ENCODE results near the gene LNX1. TPM values are rescaled to one million over a fixed set of nuclear protein-coding genes. Genes with fewer than 3 reads are reported as not detected.

The LNX1 gene
- total and polyA plus RNA-seq, 5 donors from 2014 or later: 0.25 to 0.42 (median 0.32) TPM; not detected in 1

DNA sequence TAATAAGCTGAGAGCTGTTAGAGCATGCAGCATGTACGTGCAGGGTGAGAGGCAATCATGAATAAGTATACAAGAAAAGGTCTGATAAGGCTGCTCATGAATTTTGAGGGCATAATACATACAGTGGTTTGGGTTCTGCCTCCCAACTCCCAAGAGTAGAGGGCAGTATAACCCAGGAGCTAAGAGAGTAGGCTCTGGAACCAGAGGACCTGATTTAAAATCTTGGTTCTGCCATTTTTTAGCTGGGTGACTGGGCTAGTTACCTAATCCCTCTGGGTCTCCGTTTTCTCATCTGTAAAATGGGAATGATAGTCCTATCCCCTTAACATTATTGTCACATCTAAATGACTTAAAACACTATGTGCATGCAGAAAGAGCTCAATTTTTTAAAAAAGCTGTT is 85.3 kb downstream of the LNX1 start:
- Histone ChIP-seq H3K4me3 (ENCODE audit: low read depth, low read length) (no peak overlapping the region), H3K27me3 (ENCODE audit: control insufficient read depth, insufficient read depth, low read length) (peaks cover 2% of the 10 kb centered on the region), H3K27ac (ENCODE audit: insufficient read depth, low read length, poor library complexity, severe bottlenecking) (no peak overlapping the region), H3K9me3 (ENCODE audit: control insufficient read depth in 2 of 2, low read length in 2 of 2) (no peaks in the 10 kb centered on the region), H3K4me1 (ENCODE audit: control insufficient read depth, insufficient read depth, low read length, poor library complexity, severe bottlenecking) (no peaks in the 10 kb centered on the region), H3K36me3 (ENCODE audit: control insufficient read depth, insufficient read depth, low read length) (no peaks in the 10 kb centered on the region)
- Mint-ChIP-seq H3K4me3 (no peak overlapping the region), H3K27ac (no peak overlapping the region), H3K27me3 (peaks cover 11% of the 10 kb centered on the region), H3K9me3 (peaks cover 0 to 2% (median 0%) of the 10 kb centered on the region in 7 donors), H3K4me1 (no peaks in the 10 kb centered on the region), H3K36me3 (no peaks in the 10 kb centered on the region)
- no peak for DNase-seq
- no peak for ATAC-seq (ENCODE audit: low read depth in 2 of 2)

DNA sequence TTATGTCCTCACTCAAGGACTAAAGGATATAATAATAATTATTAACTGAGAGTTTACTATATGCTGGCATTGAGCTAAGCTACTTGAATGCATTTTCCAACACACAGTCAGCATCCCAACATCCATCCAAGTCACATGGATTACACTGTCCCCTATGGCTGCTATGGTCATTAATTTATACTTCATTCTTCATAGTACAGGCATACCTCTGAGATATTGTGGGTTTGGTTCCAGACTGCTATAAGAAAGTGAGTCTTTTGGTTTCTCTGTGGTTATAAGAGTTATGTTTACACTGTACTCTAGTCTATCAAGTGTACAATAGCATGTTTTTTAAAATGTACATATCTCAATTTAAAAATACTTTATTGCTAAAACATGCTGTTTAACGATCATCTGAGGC is 89.2 kb downstream of the LNX1 start:
- no peaks in the 10 kb centered on the region for H3K4me1 ChIP-seq (ENCODE audit: control insufficient read depth, insufficient read depth, low read length, poor library complexity, severe bottlenecking)
- no peaks in the 10 kb centered on the region for H3K36me3 ChIP-seq (ENCODE audit: control insufficient read depth, insufficient read depth, low read length)
- DNase-seq (no peak), ATAC-seq (ENCODE audit: low read depth in 2 of 2) (no peak)
- Mint-ChIP-seq H3K36me3 (no peaks in the 10 kb centered on the region), H3K9me3 (peaks cover 0 to 2% (median 0%) of the 10 kb centered on the region in 7 donors), H3K27ac (no peak overlapping the region), H3K27me3 (peaks cover 9% of the 10 kb centered on the region), H3K4me3 (no peak overlapping the region), H3K4me1 (no peaks in the 10 kb centered on the region)
- H3K9me3 ChIP-seq (ENCODE audit: control insufficient read depth in 2 of 2, low read length in 2 of 2): no peaks in the 10 kb centered on the region
- H3K27me3 ChIP-seq (ENCODE audit: control insufficient read depth, insufficient read depth, low read length): peaks cover 2% of the 10 kb centered on the region
- H3K4me3 ChIP-seq (ENCODE audit: low read depth, low read length): no peak overlapping the region
- no peak overlapping the region for H3K27ac ChIP-seq (ENCODE audit: insufficient read depth, low read length, poor library complexity, severe bottlenecking)

DNA sequence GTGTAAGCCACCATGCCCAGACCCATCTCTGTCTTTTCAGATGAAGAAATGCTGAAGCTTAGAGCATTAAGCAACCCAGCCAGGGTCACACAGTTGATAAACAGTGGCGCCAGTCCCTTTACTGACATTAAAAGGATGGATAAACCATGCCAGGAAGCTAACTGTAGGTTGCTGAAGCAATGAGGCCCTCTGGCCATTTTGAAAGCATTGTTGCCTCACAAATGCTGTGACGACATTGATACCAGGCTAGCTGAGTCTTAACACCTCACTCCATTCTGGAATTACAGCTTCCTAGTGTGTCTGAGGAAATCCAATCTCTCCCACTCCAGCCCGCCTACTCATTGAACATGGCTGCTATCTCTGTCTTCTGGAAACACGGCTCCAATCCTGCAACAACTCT is 89.7 kb downstream of the LNX1 start:
- H3K36me3 ChIP-seq (ENCODE audit: control insufficient read depth, insufficient read depth, low read length): no peaks in the 10 kb centered on the region
- Mint-ChIP-seq H3K27me3 (peaks cover 9% of the 10 kb centered on the region), H3K4me1 (no peaks in the 10 kb centered on the region), H3K4me3 (no peak overlapping the region), H3K9me3 (peaks cover 0 to 2% (median 0%) of the 10 kb centered on the region in 7 donors), H3K27ac (no peak overlapping the region), H3K36me3 (no peaks in the 10 kb centered on the region)
- H3K4me3 ChIP-seq (ENCODE audit: low read depth, low read length): no peak overlapping the region
- no peak overlapping the region for H3K27ac ChIP-seq (ENCODE audit: insufficient read depth, low read length, poor library complexity, severe bottlenecking)
- no peaks in the 10 kb centered on the region for H3K4me1 ChIP-seq (ENCODE audit: control insufficient read depth, insufficient read depth, low read length, poor library complexity, severe bottlenecking)
- H3K27me3 ChIP-seq (ENCODE audit: control insufficient read depth, insufficient read depth, low read length): peaks cover 2% of the 10 kb centered on the region
- no peaks in the 10 kb centered on the region for H3K9me3 ChIP-seq (ENCODE audit: control insufficient read depth in 2 of 2, low read length in 2 of 2)
- ATAC-seq (ENCODE audit: low read depth in 2 of 2) (no peak), DNase-seq (no peak)

DNA sequence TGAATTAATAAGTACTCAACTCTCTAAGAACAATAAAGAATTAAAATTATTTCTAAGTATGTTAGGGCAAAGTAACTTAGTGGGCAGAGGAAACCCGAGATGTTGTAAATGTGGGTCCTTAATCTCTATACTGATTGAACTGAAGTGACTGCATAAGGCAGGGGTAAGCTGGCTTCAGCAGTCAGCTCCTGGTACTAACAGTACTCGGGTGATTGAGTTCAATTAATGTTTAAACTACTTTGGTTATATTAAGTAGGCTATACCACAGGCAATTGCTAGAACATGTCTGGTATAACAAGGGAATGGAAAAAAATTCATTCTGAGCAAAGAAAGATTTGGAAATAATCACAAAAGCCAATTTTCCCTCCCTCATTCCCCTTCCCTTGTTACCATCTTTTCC is 90.7 kb downstream of the LNX1 start:
- H3K27me3 Mint-ChIP-seq: peaks cover 9% of the 10 kb centered on the region
- Histone ChIP-seq H3K27me3 (ENCODE audit: control insufficient read depth, insufficient read depth, low read length) (no peaks in the 10 kb centered on the region), H3K36me3 (ENCODE audit: control insufficient read depth, insufficient read depth, low read length) (no peaks in the 10 kb centered on the region), H3K4me3 (ENCODE audit: low read depth, low read length) (no peak overlapping the region), H3K4me1 (ENCODE audit: control insufficient read depth, insufficient read depth, low read length, poor library complexity, severe bottlenecking) (no peaks in the 10 kb centered on the region), H3K27ac (ENCODE audit: insufficient read depth, low read length, poor library complexity, severe bottlenecking) (no peak overlapping the region), H3K9me3 (ENCODE audit: control insufficient read depth in 2 of 2, low read length in 2 of 2) (no peaks in the 10 kb centered on the region)
- H3K4me1 Mint-ChIP-seq: no peaks in the 10 kb centered on the region
- no peaks in the 10 kb centered on the region for H3K36me3 Mint-ChIP-seq
- no peak for ATAC-seq (ENCODE audit: low read depth in 2 of 2)
- H3K4me3 Mint-ChIP-seq: no peak overlapping the region
- peaks cover 0 to 2% (median 0%) of the 10 kb centered on the region in 7 donors for H3K9me3 Mint-ChIP-seq
- no peak overlapping the region for H3K27ac Mint-ChIP-seq
- no peak for DNase-seq

- Histone ChIP-seq H3K4me1 (ENCODE audit: control insufficient read depth, insufficient read depth, low read length, poor library complexity, severe bottlenecking) (no peaks in the 10 kb centered on the region), H3K27ac (ENCODE audit: insufficient read depth, low read length, poor library complexity, severe bottlenecking) (no peak overlapping the region), H3K4me3 (ENCODE audit: low read depth, low read length) (no peak overlapping the region), H3K36me3 (ENCODE audit: control insufficient read depth, insufficient read depth, low read length) (no peaks in the 10 kb centered on the region), H3K9me3 (ENCODE audit: control insufficient read depth in 2 of 2, low read length in 2 of 2) (no peaks in the 10 kb centered on the region), H3K27me3 (ENCODE audit: control insufficient read depth, insufficient read depth, low read length) (no peaks in the 10 kb centered on the region)
- H3K4me1 Mint-ChIP-seq: no peaks in the 10 kb centered on the region
- H3K36me3 Mint-ChIP-seq: no peaks in the 10 kb centered on the region
- no peak overlapping the region for H3K4me3 Mint-ChIP-seq
- no peak for DNase-seq
- peaks cover 0 to 2% (median 0%) of the 10 kb centered on the region in 7 donors for H3K9me3 Mint-ChIP-seq
- peaks cover 9% of the 10 kb centered on the region for H3K27me3 Mint-ChIP-seq
- no peak overlapping the region for H3K27ac Mint-ChIP-seq
- ATAC-seq (ENCODE audit: low read depth in 2 of 2): no peak
Measured at GRCh38 chr4:53499791-53500190, 91.5 kb downstream of the LNX1 start.

DNA sequence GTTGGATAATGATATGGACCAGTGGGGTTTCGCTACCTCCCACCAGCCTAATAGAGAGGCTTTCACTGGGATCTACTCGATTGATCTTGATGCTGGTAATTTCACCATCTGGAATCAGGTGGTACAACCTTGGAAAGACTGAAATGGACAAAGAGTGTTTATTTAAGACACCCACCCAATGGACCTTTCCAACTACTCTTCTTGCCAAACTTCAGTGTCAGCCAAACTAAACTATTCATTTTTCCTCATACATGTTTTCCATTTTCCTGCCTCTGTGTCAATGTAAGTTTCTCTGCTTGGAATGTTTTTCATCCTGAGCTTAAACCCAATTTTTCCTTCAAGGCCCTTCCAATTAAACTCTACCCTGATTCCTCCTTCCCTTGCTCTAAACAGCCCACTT is 92.6 kb downstream of the LNX1 start:
- no peaks in the 10 kb centered on the region for H3K4me1 Mint-ChIP-seq
- Histone ChIP-seq H3K4me3 (ENCODE audit: low read depth, low read length) (no peak overlapping the region), H3K4me1 (ENCODE audit: control insufficient read depth, insufficient read depth, low read length, poor library complexity, severe bottlenecking) (no peaks in the 10 kb centered on the region), H3K9me3 (ENCODE audit: control insufficient read depth in 2 of 2, low read length in 2 of 2) (no peaks in the 10 kb centered on the region), H3K36me3 (ENCODE audit: control insufficient read depth, insufficient read depth, low read length) (no peaks in the 10 kb centered on the region), H3K27ac (ENCODE audit: insufficient read depth, low read length, poor library complexity, severe bottlenecking) (no peak overlapping the region), H3K27me3 (ENCODE audit: control insufficient read depth, insufficient read depth, low read length) (no peaks in the 10 kb centered on the region)
- no peak overlapping the region for H3K4me3 Mint-ChIP-seq
- no peaks in the 10 kb centered on the region for H3K36me3 Mint-ChIP-seq
- H3K27ac Mint-ChIP-seq: no peak overlapping the region
- DNase-seq (no peak), ATAC-seq (ENCODE audit: low read depth in 2 of 2) (no peak)
- H3K9me3 Mint-ChIP-seq: peaks cover 0 to 2% (median 0%) of the 10 kb centered on the region in 7 donors
- peaks cover 9% of the 10 kb centered on the region for H3K27me3 Mint-ChIP-seq

GRCh38 chr4:53497487-53498244 is 93.6 kb downstream of the LNX1 start:
- Histone ChIP-seq H3K9me3 (ENCODE audit: control insufficient read depth in 2 of 2, low read length in 2 of 2) (no peaks in the 10 kb centered on the region), H3K4me3 (ENCODE audit: low read depth, low read length) (no peak overlapping the region), H3K4me1 (ENCODE audit: control insufficient read depth, insufficient read depth, low read length, poor library complexity, severe bottlenecking) (no peaks in the 10 kb centered on the region), H3K27ac (ENCODE audit: insufficient read depth, low read length, poor library complexity, severe bottlenecking) (no peak overlapping the region), H3K36me3 (ENCODE audit: control insufficient read depth, insufficient read depth, low read length) (no peaks in the 10 kb centered on the region), H3K27me3 (ENCODE audit: control insufficient read depth, insufficient read depth, low read length) (no peaks in the 10 kb centered on the region)
- Mint-ChIP-seq H3K27me3 (peaks cover under 1% of the 10 kb centered on the region), H3K4me3 (no peak overlapping the region), H3K36me3 (no peaks in the 10 kb centered on the region), H3K4me1 (no peaks in the 10 kb centered on the region), H3K27ac (no peak overlapping the region), H3K9me3 (peaks cover 0 to 2% (median 0%) of the 10 kb centered on the region in 7 donors)
- ATAC-seq (ENCODE audit: low read depth in 2 of 2) (no peak), DNase-seq (no peak)

- H3K27me3 Mint-ChIP-seq: peaks cover 5% of the 10 kb centered on the region
- no peaks in the 10 kb centered on the region for H3K4me1 Mint-ChIP-seq
- no peak overlapping the region for H3K4me3 Mint-ChIP-seq
- H3K9me3 Mint-ChIP-seq: peaks cover 0 to 5% (median 0%) of the 10 kb centered on the region in 7 donors
- Histone ChIP-seq H3K27ac (ENCODE audit: insufficient read depth, low read length, poor library complexity, severe bottlenecking) (no peak overlapping the region), H3K36me3 (ENCODE audit: control insufficient read depth, insufficient read depth, low read length) (no peaks in the 10 kb centered on the region), H3K4me3 (ENCODE audit: low read depth, low read length) (no peak overlapping the region), H3K27me3 (ENCODE audit: control insufficient read depth, insufficient read depth, low read length) (peaks cover under 1% of the 10 kb centered on the region), H3K4me1 (ENCODE audit: control insufficient read depth, insufficient read depth, low read length, poor library complexity, severe bottlenecking) (no peaks in the 10 kb centered on the region), H3K9me3 (ENCODE audit: control insufficient read depth in 2 of 2, low read length in 2 of 2) (no peaks in the 10 kb centered on the region)
- no peak for DNase-seq
- H3K27ac Mint-ChIP-seq: no peak overlapping the region
- H3K36me3 Mint-ChIP-seq: no peaks in the 10 kb centered on the region
- no peak for ATAC-seq (ENCODE audit: low read depth in 2 of 2)
Measured at GRCh38 chr4:53494851-53495250, 96.4 kb downstream of the LNX1 start.
